AML-193 (cell line): Measurements from ENCODE around the gene RESP18.
A peak's percentile ranks its signal among the peaks of the same experiment; 100 is the strongest.

ENCODE experiments used
- DNase-seq, 2 experiments: peaks; one replicate each; lab custom pipeline; 2025; lab: John Stamatoyannopoulos, UW

The RESP18 gene

GRCh38 chr2:219277703-219278654, 54.6 kb downstream of the RESP18 start:
- peak; percentile 41 to 50 for DNase-seq
